GM06990 (cell line): ENCODE data around the gene COLQ.

Experiments
- DNase-seq: peaks from one replicate; pipeline ENCODE4 v3.0.0-alpha.2; 2011; ENCODE audit not compliant: insufficient read length; ENCODE audit errors: extremely low read depth
- H3K27me3 ChIP-seq: replicated peaks from 2 replicates; pipeline ENCODE4 v1.6.0; 2011; ENCODE audit warnings: low read length; ENCODE audit not compliant: control insufficient read depth, insufficient read depth
- H3K36me3 ChIP-seq: 2 replicates; pipeline ENCODE4 v1.5.1; 2011; ENCODE audit warnings: low read length; ENCODE audit not compliant: control insufficient read depth, insufficient read depth
- H3K4me3 ChIP-seq: replicated peaks from 2 replicates; pipeline ENCODE4 v1.5.1; 2011; ENCODE audit warnings: low read depth, mild to moderate bottlenecking, control low read depth, low read length
- TF ChIP-seq, protein P1 (sequence below): IDR thresholded peaks from 2 replicates; pipeline ENCODE4 v1.5.1; 2011; ENCODE audit warnings: low read length, control low read depth, mild to moderate bottlenecking, inconsistent platforms; ENCODE audit not compliant: insufficient read depth, poor library complexity, severe bottlenecking

COLQ gene

DNA sequence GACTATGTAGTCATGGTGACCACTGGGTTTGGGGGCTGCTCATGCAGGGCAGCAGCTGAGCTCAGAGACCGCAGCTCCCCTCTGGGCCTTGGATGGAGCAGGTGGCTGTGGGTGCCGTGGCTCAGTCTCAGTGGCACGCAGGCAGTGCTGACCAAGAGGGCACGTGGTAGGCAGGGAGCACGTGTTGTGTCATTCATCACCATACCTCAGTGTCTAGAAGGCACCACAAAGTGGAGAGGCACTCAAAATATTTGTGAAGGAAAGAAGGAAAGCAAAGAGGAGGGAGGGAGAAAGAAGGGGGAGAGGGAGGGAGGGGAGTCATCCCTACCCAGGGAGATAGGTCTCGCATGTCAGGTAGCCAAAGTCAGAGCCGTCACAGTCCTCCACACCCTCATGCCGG, 68.0 kb downstream of the COLQ start:
- H3K36me3 ChIP-seq, result no peaks in the 10 kb centered on the region
- DNase-seq, result no peak
- TF ChIP-seq, protein P1, sequence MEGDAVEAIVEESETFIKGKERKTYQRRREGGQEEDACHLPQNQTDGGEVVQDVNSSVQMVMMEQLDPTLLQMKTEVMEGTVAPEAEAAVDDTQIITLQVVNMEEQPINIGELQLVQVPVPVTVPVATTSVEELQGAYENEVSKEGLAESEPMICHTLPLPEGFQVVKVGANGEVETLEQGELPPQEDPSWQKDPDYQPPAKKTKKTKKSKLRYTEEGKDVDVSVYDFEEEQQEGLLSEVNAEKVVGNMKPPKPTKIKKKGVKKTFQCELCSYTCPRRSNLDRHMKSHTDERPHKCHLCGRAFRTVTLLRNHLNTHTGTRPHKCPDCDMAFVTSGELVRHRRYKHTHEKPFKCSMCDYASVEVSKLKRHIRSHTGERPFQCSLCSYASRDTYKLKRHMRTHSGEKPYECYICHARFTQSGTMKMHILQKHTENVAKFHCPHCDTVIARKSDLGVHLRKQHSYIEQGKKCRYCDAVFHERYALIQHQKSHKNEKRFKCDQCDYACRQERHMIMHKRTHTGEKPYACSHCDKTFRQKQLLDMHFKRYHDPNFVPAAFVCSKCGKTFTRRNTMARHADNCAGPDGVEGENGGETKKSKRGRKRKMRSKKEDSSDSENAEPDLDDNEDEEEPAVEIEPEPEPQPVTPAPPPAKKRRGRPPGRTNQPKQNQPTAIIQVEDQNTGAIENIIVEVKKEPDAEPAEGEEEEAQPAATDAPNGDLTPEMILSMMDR, result no peak
- no peaks in the 10 kb centered on the region for H3K27me3 ChIP-seq
- no peak overlapping the region for H3K4me3 ChIP-seq

DNA sequence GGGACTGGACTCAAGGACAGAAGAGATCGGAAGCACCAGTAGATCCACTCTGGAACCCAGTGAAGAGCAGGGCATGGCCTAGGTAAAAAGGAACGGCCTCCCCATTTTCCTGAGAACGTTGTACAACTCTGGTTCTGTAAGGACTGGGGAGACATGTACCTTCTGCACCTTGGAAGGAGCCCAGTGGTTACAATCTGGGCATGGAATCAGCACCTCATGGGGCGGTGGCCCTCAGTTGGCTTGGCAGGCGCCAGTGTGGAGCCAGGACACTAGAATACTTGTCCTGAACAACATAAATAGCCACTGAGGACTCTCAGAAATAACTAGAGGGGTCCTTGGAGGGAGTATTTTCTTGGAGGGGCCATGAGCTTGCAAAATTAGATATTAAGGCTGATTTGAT, 68.5 kb downstream of the COLQ start:
- TF ChIP-seq, protein P1, result no peak
- H3K4me3 ChIP-seq, result no peak overlapping the region
- no peak for DNase-seq
- H3K36me3 ChIP-seq, result no peaks in the 10 kb centered on the region
- no peaks in the 10 kb centered on the region for H3K27me3 ChIP-seq

DNA sequence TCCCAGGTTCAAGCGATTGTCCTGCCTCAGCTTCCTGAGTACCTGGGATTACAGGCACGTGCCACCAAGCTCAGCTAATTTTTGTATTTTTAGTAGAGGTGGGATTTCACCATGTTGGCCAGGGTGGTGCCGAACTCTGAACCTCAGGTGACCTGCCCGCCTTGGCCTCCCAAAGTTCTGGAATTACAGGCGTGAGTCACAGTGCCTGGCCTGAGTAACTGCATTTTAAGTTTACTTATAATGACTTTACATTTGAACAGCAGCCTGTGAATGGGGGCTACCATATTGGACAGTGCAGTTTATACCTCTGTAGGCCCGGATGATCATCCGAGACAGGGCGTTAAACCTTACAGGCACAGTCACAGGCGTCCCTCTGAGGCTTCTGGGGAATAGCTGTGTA, 69.3 kb downstream of the COLQ start:
- Histone ChIP-seq H3K36me3 (no peaks in the 10 kb centered on the region), H3K4me3 (no peak overlapping the region), H3K27me3 (no peaks in the 10 kb centered on the region)
- TF ChIP-seq, protein P1, result no peak
- DNase-seq, result no peak

DNA sequence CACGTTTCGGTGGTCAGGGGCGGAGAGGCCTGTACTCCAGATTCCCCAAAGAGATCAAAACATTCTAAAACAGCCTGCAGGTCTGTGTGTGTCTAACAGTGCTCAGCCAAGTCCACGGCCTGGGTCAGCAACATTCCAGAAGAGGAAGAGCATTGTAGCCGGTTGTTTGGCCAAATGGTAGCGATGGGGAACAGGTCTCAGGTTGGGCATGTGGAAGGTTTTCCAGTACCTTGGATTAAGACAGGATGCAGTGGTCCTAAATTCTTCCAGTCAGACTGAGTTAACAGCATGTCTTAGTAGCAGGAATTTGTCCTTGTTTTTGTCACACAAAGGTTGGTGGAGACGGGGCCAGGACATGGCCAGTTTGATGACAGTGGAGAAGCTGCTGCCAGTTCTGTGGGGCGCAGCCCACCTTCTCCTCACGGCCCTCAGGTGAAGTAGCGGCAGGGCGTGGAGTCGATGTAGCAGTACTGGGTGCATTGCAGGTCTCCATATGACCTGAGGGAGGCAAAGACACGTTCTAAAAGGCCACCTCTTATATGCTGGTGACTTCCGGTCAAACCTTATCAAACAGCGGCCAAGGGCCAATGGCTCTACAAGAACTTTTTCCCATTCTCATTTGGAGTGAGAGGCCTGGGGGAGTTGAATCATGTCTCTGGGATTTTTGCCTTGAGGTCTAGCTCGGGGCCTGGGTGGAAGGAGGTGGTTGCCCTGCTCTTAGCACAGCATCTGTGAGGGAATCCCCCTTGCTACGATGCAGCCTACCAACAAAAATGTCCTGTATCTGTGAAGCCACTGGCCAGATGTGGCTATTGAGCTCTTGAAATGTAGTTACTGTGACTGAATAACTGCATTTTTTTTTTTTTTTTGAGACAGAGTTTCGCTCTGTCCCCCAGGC, 70.0 kb downstream of the COLQ start:
- Histone ChIP-seq H3K27me3 (no peaks in the 10 kb centered on the region), H3K4me3 (no peak overlapping the region), H3K36me3 (no peaks in the 10 kb centered on the region)
- TF ChIP-seq, protein P1, result no peak
- DNase-seq, result no peak

DNA sequence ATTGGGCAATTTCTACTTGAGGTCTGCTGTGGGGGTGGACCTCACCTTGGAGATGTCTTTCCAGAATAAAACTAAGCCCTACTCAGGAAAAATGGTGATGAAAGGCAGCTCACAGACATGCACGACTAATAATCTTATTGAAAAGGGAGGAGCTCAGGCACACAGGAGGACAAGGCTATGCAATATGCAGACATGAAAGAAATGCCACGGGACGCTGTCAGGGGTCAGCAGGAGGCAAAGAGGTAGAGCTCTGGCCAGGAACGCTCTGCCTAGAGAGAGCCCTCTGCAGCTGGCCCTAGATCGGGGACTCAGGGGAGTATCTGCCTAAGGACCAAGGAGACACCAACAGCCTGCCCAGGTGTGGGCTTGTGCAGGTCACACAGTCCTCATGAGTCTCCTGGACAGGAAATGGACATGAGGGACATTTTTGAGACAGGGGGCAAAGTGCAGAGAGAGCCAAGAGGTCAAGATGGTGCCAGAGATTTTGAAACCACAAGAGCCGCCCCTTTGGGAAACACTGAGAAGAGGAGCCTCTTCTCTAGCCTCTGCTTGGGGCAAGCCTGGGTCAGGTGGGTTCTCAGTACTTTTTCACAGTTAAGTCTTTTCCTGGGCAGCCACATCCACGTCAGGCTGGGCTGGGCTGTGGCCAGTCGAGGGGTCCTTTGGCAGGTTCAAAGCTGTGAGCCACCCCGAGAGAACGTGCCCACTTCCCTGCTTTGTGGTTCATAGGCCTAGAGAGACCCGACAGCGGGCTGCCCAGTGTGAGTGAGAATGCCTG, 70.9 kb downstream of the COLQ start:
- TF ChIP-seq, protein P1, result no peak
- no peak for DNase-seq
- Histone ChIP-seq H3K27me3 (no peaks in the 10 kb centered on the region), H3K4me3 (no peak overlapping the region), H3K36me3 (no peaks in the 10 kb centered on the region)
